ENCODE data around the gene AR.
"Not testable (repeated sequence)": the region's sequence is repeated elsewhere in the genome, so short reads cannot be mapped to it uniquely, and the experiment has no call there.

Gene AR

GRCh38 chrX:67652543-67652942 is 108.7 kb downstream of the AR start:
- no peaks in the 10 kb centered on the region for H3K36me3 ChIP-seq (ENCODE audit: insufficient read depth, low read length)
- H4K20me1 ChIP-seq (ENCODE audit: insufficient read depth, low read length, poor library complexity, severe bottlenecking), result no peaks in the 10 kb centered on the region
- no peak overlapping the region for H3K9ac ChIP-seq (ENCODE audit: low read depth, low read length, poor library complexity, severe bottlenecking)
- no peak overlapping the region for H3K4me2 ChIP-seq (ENCODE audit: low read depth, low read length, poor library complexity, severe bottlenecking)
- H2AFZ ChIP-seq (ENCODE audit: low read length), result no peak overlapping the region
- TF ChIP-seq CTCF (conservative IDR thresholded peaks at IDR 0.05; ENCODE audit: low read length) (no peak), EZH2phosphoT487 (IDR thresholded peaks at IDR 0.05; ENCODE audit: borderline replicate concordance) (no peak)
- H3F3A ChIP-seq (ENCODE audit: low read depth), result no peaks in the 10 kb centered on the region
- no peak overlapping the region for H3K4me3 ChIP-seq (ENCODE audit: low read length, poor library complexity, severe bottlenecking)
- no peaks in the 10 kb centered on the region for H3K4me1 ChIP-seq (ENCODE audit: insufficient read depth, low read length, poor library complexity, severe bottlenecking)
- no peaks in the 10 kb centered on the region for H3K79me2 ChIP-seq (ENCODE audit: insufficient read depth, low read length)
- no peaks in the 10 kb centered on the region for H3K27me3 ChIP-seq (ENCODE audit: insufficient read depth, low read length, poor library complexity, severe bottlenecking)
- H3K9me2 ChIP-seq (replicated peaks; ENCODE audit: low read depth, low read length), result no peaks in the 10 kb centered on the region
- H3K9me3 ChIP-seq (ENCODE audit: insufficient read depth, low read depth, low read length), result no peaks in the 10 kb centered on the region

GRCh38 chrX:67654301-67654700 is 110.5 kb downstream of the AR start:
- Histone ChIP-seq H4K20me1 (ENCODE audit: insufficient read depth, low read length, poor library complexity, severe bottlenecking) (no peaks in the 10 kb centered on the region), H3K4me1 (ENCODE audit: insufficient read depth, low read length, poor library complexity, severe bottlenecking) (no peaks in the 10 kb centered on the region), H3F3A (ENCODE audit: low read depth) (no peaks in the 10 kb centered on the region), H2AFZ (ENCODE audit: low read length) (no peak overlapping the region), H3K9me3 (ENCODE audit: insufficient read depth, low read depth, low read length) (no peaks in the 10 kb centered on the region), H3K79me2 (ENCODE audit: insufficient read depth, low read length) (no peaks in the 10 kb centered on the region), H3K9ac (ENCODE audit: low read depth, low read length, poor library complexity, severe bottlenecking) (no peak overlapping the region), H3K4me3 (ENCODE audit: low read length, poor library complexity, severe bottlenecking) (no peak overlapping the region), H3K9me2 (replicated peaks; ENCODE audit: low read depth, low read length) (no peaks in the 10 kb centered on the region), H3K36me3 (ENCODE audit: insufficient read depth, low read length) (no peaks in the 10 kb centered on the region), H3K27me3 (ENCODE audit: insufficient read depth, low read length, poor library complexity, severe bottlenecking) (no peaks in the 10 kb centered on the region), H3K4me2 (ENCODE audit: low read depth, low read length, poor library complexity, severe bottlenecking) (no peak overlapping the region)
- TF ChIP-seq CTCF (conservative IDR thresholded peaks at IDR 0.05; ENCODE audit: low read length) (no peak), EZH2phosphoT487 (IDR thresholded peaks at IDR 0.05; ENCODE audit: borderline replicate concordance) (no peak)

GRCh38 chrX:67665583-67665982 is 121.8 kb downstream of the AR start:
- Histone ChIP-seq H3K4me1 (ENCODE audit: insufficient read depth, low read length, poor library complexity, severe bottlenecking) (no peaks in the 10 kb centered on the region), H3F3A (ENCODE audit: low read depth) (no peaks in the 10 kb centered on the region), H3K9me2 (replicated peaks; ENCODE audit: low read depth, low read length) (no peaks in the 10 kb centered on the region), H3K27me3 (ENCODE audit: insufficient read depth, low read length, poor library complexity, severe bottlenecking) (no peaks in the 10 kb centered on the region), H3K9me3 (ENCODE audit: insufficient read depth, low read depth, low read length) (no peaks in the 10 kb centered on the region), H2AFZ (ENCODE audit: low read length) (no peak overlapping the region), H3K79me2 (ENCODE audit: insufficient read depth, low read length) (no peaks in the 10 kb centered on the region), H3K4me3 (ENCODE audit: low read length, poor library complexity, severe bottlenecking) (no peak overlapping the region), H4K20me1 (ENCODE audit: insufficient read depth, low read length, poor library complexity, severe bottlenecking) (no peaks in the 10 kb centered on the region), H3K9ac (ENCODE audit: low read depth, low read length, poor library complexity, severe bottlenecking) (no peak overlapping the region), H3K36me3 (ENCODE audit: insufficient read depth, low read length) (no peaks in the 10 kb centered on the region), H3K4me2 (ENCODE audit: low read depth, low read length, poor library complexity, severe bottlenecking) (no peak overlapping the region)
- TF ChIP-seq CTCF (conservative IDR thresholded peaks at IDR 0.05; ENCODE audit: low read length) (no peak), EZH2phosphoT487 (IDR thresholded peaks at IDR 0.05; ENCODE audit: borderline replicate concordance) (no peak)

- not testable (repeated sequence) for H3K79me2 ChIP-seq (ENCODE audit: insufficient read depth, low read length); H3K4me1 ChIP-seq (ENCODE audit: insufficient read depth, low read length, poor library complexity, severe bottlenecking); H3K27me3 ChIP-seq (ENCODE audit: insufficient read depth, low read length, poor library complexity, severe bottlenecking); H3K9ac ChIP-seq (ENCODE audit: low read depth, low read length, poor library complexity, severe bottlenecking); H2AFZ ChIP-seq (ENCODE audit: low read length); H3K4me3 ChIP-seq (ENCODE audit: low read length, poor library complexity, severe bottlenecking); H3K9me3 ChIP-seq (ENCODE audit: insufficient read depth, low read depth, low read length); H3K9me2 ChIP-seq (replicated peaks; ENCODE audit: low read depth, low read length); H3K36me3 ChIP-seq (ENCODE audit: insufficient read depth, low read length); H3F3A ChIP-seq (ENCODE audit: low read depth); H4K20me1 ChIP-seq (ENCODE audit: insufficient read depth, low read length, poor library complexity, severe bottlenecking); H3K4me2 ChIP-seq (ENCODE audit: low read depth, low read length, poor library complexity, severe bottlenecking)
Measured at GRCh38 chrX:67670717-67671116, 126.9 kb downstream of the AR start.

Measured in Loucy (cell line).